OCI-M2 (cell line): Measurements from ENCODE around the gene ZCCHC8.
"Not testable (repeated sequence)": the region's sequence is repeated elsewhere in the genome, so short reads cannot be mapped to it uniquely, and the experiment has no call there.

Experiments used
- DNase-seq: peaks from one replicate; lab custom pipeline; 2025; ENCODE audit not compliant: unreplicated experiment; lab: John Stamatoyannopoulos, UW

Gene ZCCHC8

DNA sequence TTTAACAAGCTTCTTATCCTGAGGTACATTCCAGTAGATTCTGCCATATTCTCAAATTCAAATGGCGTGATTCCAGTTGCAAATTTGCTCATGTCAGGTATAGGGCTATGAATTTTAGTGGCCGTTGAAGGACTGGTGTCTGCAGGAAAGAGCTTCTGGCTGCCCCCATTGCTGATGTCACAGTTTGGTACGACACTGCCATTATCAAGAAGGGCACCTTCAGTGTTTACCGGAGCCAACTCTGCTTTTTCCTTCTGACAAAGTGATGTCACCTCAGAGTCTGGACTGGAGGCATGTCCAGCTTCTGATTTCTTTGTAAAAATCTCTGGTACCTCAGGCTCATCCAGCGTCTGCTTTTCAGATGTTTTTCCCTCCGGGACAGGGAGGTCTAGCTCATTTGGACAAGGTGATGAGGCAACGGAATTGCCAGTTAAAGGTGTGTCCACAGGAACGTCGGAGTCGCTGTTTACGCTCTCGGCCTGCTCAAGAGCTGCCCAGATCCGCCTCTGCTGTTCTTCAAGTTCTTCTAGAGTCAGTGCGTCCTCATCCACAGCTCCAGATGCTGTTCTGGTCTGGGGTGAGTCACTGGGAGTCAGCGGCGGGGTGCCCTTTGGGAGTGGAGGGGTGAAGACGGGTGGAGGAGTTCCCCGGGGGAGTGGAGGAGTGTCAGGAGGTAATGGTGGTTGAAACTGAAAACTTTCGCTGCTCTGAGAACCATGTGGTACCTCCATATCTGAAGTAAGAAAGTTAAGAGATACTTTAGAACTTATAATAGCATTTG is 27.0 kb downstream of the ZCCHC8 start:
- DNase-seq, result no peak

DNA sequence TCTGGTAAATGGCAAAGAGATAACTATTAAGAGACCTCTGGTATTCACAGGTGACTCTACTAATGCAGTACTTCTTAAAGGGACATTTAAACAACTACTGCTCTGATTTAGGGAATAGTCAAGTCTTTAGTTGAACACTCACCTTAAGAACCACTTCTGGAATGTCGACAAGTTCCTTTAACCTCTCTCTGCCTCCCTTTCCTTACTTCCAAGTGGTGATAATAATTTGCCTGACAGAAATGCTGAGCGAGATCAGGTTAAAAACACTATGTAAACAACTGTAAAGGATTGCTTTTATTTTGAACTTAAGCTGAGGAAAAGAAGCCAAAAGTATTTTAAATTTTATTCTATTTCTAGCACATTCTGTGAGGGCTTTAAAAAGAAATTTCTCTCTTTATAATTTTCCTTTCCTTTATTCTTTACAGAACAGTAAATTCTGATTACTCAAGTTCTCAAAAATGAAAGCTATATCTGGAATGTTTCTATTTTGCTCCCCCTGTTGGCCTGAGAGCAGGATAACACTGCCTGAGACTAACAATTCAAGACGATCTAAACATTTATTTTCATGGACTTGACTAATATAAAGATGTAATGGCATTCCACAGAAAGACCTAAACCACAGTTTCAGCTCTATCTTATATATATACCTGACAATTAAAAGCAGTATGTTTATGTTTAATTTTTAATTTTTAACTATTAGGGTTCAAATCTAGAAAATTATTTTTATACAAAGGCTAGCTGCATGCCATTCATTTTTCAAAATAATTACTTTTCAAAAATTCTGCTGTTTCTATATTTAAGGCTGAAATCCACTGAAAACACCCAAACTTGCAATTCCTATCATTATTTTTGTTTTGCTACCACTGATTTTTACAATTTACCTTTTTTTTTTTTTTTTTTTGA is 29.2 kb downstream of the ZCCHC8 start:
- DNase-seq, result no peak

DNA sequence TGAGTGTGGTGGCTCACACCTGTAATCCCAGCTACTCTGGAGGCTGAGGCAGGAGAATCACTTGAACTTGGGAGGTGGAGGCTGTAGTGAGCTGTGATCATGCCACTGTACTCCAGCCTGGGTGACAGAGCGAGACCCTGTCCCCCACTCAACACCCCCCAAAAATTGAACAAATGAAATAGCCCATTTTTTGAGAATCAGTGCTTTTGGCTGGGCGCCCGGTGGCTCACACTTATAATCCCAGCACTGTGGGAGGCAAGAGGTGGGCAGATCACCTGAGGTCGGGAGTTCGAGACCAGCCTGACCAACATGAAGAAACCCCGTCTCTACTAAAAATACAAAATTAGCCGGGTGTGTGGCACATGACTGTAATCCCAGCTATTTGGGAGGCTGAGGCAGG is 30.2 kb downstream of the ZCCHC8 start:
- not testable (repeated sequence) for DNase-seq

DNA sequence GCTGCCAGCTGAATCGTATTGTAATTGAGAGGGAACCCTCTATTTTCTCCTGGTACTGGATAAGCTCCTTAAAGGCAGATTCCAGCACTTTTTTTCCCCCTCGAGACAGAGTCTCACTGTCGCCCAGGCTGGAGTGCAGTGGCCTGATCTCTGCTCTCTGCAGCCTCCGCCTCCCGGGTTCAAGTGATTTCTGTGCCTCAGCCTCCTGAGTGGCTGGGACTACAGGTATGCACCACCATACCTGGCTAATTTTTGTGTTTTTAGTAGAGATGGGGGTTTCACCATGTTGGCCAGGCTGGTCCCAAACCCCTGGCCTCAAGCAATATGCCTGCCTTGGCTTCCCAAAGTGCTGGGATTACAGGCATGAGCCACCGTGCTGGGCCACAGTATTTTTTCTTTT is 30.9 kb downstream of the ZCCHC8 start:
- DNase-seq, result not testable (repeated sequence)

DNA sequence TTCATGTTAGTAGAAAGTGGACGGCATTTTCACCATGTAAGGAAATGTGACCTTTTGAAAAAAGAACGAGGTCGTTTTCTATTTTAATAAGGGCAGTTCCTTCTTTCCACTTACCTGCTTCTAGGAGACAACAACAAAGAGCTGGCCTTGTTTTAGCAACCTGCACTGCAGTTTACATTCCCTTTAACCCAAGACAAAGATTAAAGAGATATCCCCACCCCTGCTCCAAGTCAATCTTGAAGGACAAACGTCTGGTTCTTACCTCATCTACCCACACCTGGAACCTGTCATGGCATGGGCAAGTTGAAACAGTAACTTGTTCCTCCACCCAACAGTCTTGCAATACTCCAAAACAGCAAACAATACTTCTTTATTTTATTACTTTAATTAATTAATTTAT is 32.7 kb downstream of the ZCCHC8 start:
- DNase-seq, result no peak

DNA sequence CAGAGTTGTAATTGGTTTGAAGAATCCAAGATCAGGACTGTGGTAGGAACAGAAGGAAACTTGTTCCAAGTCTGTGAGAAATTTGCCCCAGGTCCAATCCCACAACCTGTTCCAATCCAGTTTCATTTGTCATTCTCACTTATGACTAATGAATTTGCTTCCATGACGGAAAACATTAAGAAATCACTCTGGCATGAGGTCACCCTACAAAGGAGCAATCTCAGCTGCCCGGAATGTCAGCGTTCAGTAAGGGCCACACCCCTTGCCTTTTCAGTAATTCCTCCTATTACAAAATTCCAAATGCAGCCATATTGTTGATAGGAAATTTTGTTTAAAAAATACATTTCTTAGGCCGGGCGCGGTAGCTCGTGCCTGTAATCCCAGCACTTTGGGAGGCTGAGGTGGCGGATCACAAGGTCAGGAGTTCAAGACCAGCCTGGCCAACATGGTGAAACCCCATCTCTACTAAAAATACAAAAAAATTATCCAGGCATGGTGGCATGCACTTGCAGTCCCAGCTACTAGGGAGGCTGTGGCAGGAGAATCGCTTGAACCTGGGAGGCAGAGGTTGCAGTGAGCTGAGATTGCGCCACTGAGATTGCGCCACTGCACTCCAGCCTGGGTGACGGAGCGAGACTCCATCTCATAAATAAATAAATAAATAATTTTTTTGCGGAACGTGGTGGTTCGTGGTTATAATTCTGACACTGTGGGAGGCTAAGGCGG is 36.3 kb downstream of the ZCCHC8 start:
- not testable (repeated sequence) for DNase-seq

DNA sequence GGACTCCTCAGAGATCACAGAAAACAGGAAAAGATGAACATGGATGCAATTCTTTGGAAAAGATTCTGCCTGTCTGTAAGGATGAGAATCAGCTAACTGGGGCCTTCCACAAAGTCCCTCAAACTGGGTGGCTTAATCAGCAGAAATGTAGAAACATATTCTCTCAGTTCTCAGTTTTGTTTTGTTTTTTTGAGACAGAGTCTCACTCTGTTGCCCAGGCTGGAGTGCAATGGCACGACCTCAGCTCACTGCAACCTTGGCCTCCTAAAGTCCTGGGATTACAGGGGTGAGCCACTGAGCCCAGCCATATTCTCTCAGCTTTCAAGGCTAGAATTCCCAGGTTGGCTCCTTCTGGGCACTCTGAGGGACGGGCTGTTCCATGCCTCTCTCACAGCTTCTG is 40.1 kb downstream of the ZCCHC8 start:
- no peak for DNase-seq

DNA sequence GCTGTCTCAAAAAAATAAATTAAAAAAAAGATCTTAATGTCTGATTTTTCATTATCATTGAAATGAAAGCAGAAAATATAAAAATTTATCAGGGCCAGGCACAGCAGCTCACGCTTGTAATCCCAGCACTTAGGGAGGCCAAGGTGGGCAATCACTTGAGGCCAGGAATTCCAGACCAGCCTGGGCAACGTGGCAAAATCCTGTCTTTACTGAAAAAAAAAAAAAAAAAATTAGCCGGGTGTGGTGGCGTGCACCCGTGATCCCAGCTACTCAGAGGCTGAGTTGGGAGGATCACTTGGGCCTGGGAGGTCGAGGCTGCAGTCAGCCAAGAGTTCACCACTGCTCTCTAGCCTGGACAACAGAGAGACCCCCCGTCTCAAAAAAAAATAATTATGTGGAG is 40.7 kb downstream of the ZCCHC8 start:
- no peak for DNase-seq

DNA sequence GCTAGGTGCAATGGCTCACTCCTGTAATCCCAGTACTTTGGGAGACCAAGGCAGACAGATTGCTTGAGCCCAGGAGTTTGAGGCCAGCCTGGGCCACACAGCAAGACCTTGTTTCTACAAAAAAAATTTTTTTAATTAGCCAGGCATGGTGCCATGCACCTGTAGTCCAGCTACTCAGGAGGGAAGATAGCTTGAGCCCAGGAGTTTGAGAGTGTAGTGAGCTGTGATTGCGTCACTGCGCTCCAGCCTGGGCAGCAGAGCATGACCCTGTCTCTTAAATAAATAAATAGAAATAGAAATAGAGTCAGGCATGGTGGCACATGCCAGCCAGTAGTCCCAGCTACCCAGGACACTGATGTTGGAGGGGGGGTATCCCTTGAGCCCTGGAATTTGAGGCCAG is 41.5 kb downstream of the ZCCHC8 start:
- DNase-seq, result no peak

DNA sequence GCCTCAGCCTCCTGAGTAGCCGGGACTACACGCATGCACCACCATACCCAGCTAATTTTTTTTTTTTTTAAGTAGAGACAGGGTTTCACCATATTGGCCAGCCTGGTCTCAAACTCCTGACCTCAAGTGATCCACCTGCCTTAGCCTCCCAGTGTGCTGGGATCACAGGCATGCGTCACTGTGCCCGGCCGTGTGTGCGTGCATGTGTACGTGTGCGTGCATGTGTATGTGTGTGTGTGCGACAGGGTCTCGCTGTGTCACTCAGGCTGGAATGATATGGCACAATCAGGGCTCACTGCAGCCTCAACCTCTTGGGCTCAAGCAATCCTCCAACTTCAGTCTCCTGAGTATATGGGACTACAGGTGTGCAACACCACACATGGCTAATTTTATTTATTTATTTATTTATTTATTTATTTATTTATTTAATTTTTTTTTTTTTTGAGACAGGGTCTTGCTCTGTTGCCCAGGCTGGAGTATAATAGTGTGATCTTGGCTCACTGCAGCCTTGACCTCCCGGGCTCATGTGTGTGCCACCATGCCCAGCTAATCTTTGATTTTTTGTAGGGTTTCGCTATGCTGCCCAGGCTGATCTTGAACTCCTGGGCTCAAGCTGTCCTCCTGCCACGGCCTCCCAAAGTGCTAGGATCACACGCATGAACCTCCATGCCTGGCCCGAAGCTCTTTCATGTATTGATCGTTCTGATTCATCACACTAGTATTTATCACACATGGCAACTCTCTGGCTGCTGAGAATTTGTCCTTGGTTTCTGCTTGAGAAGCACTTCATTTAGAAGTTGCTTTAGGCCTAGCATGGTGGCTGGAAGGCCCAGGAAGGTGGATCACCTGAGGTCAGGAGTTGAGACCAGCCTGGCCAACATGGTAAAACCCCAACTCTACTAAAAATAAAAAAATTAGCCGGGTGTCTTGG is 42.4 kb downstream of the ZCCHC8 start:
- DNase-seq, result no peak

DNA sequence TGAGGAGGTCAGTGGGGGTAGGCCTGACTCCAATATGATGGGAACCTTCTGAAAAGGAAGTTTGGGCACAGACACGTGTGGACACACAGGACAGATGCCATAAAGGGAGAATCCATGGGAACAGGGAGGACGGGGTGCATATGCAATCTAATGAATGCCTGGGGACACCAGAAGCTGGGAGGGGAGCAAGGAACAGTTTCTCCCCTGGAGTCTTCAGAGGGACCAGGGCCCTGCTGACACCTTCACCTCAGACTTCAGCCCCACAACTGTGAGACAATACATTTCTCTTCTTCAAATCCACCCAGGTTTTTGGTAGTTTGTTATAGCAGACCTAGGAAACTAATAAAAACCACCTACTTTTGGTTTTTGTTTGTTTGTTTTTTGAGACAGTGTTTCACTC is 43.1 kb downstream of the ZCCHC8 start:
- DNase-seq, result no peak

DNA sequence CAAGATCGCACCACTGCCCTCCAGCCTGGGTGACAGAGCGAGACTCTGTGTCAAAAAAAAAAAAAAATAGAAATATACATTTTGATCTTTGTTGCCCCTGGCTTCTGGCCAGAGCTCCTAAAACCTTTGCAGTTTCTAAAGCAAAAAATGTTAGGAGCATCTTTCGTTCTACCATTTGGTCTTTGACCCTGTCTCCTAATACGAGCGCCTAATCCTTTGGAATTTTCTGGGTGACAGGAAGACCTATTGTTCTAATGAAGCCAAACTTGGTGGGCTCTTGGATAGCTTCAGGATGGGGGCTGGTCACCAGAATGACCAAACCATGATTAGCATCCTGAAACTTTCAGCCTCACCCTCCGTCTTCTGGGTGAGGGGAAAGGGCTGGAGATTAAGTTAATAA is 46.0 kb downstream of the ZCCHC8 start:
- DNase-seq, result no peak

DNA sequence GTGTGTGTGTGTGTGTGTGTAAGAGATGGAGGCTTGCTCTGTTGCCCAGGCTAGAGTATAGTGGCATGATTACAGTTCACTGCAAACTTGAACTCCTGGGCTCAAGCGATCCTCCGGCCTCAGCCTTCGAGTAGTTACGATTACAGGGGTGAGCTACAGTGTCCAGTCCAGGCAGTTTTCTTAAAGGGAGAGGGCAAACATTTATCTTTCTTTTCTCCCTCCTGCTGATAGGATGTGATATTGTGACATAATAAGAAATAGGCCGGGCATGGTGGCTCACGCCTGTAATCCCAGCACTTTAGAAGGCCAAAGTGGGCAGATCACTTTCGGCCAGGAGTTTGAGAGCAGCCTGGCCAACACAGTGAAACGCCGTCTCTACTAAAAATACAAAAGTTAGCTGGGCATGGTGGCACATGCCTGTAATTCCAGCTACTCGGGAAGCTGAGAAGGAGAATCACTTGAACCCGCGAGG is 46.4 kb downstream of the ZCCHC8 start:
- DNase-seq, result no peak

DNA sequence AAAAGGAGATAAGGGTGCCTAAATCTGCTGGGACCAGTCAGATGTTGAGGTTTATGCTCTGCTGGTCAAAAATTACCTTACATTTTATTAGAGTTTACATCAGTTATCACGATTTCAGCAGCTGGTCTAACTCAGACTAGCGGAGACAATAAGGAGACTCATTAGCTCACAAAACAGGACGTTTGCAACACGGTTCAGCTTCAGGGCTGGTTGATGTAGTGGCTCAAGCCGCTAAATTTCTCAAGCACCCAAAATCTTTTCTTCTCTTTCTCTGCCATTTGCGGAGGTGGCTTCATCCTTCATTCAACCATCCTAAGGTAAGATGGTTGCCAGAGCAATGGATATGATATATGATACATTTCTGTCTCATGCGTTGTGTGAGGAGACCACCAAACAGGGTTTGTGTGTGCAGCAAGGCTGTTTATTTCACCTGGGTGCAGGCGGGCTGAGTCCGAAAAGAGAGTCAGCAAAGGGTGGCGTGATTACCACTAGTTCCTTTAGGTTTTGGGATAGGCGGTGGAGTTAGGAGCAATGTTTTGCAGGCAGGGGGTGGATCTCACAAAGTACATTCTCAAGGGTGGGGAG is 47.9 kb downstream of the ZCCHC8 start:
- no peak for DNase-seq

DNA sequence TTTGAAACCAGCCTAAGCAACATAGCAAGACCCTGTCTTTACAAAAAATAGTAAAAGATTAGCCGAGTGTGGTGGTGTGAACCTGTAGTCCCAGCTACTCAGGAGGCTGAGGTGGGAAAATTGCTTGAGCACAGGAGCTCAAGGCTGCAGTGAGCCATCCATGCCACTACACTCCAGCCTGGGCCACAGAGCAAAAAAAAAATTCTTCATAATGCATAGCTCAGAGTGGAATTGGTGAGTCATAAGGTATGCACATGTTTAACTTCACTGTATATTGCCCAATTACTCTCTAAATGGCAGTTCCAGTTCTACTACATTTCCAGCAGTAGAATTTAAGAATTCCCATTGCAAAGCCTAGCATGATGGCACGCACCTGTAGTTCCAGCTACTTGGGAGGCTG is 51.4 kb downstream of the ZCCHC8 start:
- DNase-seq, result no peak

DNA sequence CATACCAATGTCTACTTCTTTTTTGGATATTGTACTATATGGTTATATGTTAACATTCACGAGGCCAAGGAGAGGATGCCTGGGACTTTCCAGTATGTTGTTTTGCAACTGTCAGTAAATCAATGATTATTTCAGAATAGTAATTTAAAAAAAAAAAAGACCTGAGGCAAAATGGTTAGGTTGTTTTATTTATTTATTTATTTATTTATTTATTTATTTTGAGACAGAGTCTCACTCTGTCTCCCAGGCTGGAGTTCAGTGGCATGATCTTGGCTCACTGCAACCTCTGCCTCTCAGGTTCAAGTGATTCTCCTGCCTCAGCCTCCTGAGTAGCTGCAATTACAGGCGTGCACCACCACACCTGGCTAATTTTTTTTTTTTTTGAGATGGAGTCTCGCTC is 52.9 kb downstream of the ZCCHC8 start:
- DNase-seq, result not testable (repeated sequence)

DNA sequence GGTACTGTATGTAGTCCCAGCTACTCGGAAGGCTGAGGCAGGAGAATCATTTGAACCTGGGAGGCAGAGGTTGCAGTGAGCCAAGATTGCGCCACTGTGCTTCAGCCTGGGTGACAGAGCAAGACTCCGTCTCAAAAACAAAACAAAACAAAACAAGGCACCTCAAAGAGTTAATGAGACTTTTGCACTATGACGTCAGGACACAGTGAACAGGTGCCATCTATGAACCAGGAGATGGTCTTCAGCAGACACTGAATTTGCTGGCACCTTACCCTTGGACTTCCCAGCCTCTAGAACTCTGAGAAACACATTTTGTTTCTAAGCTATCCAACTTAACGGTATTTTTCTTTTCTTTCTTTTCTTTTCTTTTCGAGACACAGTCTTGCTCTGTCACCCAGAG is 54.3 kb downstream of the ZCCHC8 start:
- DNase-seq, result not testable (repeated sequence)

DNA sequence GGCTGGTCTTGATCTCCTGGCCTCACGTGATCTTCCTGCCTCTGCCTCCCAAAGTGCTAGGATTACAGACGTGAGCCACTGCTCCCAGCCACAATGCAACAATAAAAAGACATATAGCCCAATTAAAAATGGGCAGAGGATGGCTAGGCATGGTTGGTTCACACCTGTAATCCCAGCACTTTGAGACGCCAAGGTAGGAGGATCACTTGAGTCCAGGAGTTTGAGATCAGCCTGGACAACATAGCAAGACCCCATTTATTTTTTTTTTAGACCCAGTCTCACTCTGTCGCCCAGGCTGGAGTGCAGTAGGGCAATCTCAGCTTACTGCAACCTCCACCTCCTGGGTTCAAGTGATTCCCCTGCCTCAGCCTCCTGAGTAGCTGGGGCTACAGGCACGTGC is 56.7 kb downstream of the ZCCHC8 start:
- DNase-seq, result not testable (repeated sequence)

DNA sequence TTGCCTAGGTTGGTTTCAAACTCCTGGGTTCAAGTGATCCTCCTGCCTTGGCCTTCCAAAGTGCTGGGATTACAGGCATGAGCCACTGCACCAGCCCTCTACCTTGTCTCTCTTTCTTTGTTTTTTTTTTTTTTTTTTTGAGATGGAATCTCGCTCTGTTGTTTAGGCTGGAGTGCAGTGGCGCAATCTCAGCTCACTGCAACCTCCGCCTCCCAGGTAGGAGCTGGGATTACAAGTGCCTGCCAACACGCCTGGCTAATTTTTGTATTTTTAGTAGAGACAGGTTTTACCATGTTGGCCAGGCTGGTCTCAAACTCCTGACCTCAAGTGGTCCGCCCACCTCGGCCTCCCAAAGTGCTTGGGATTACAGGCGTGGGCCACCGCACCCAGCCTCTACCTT is 61.9 kb downstream of the ZCCHC8 start:
- not testable (repeated sequence) for DNase-seq

DNA sequence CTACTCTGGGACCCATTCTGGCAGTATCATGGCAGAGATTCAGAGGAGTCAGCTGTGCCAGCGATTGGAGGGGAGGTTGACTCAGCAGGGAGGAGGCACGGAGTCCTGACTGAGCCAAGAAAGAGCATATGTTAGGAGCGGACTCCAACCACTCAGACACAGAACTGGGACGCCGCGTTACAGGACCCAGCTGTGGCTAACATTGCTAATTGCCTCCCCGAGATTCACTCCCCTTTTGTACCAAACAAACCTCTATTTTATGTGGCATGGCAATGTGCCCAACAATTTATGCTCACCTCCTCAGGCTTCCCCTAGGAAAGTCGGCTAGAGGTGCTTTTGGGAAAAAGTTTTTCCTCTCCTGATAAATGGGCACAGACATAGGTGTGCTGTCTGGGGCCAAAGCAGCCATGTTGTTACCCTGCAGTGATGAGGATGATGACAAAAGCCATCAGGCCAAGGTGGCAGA is 63.0 kb downstream of the ZCCHC8 start:
- no peak for DNase-seq
